ENCODE results near the gene CAPN2.

DNA sequence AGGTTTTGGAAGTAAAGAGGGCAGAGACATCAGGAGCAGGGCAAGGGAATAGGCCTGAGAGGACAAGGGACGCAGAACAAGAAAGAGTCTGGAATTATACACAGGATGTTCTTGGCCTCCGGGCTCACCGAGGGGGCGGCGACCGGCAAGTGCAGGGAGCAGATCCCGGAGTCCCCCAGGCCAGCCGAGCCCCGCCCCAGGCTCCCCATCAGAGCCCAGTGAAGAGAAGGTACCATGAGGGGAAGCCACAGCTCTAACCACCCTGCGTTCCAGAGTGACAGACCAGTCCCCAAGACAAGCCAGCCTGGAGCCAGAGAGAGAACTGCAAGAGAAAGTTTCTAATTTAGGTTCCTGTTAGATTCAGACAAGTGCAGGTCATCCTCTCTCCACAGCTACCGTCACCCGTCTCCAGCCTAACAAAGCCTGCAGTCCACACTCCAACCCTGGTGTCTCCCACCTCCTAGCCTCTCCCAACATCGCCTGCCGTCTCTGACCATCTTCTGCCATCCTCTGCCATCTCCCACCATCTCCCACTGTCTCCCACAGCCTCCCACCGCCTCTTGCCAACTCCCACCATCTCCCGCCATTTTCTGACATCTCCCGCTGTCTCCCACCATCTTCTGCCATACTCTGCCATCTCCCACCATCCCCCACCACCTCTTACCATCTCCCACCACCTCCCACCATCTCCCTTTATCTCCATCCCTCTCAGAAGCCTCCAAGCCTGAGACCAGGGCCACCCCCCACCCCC lies 42.5 kb downstream of the CAPN2 start:
- TF ChIP-seq, protein P1, sequence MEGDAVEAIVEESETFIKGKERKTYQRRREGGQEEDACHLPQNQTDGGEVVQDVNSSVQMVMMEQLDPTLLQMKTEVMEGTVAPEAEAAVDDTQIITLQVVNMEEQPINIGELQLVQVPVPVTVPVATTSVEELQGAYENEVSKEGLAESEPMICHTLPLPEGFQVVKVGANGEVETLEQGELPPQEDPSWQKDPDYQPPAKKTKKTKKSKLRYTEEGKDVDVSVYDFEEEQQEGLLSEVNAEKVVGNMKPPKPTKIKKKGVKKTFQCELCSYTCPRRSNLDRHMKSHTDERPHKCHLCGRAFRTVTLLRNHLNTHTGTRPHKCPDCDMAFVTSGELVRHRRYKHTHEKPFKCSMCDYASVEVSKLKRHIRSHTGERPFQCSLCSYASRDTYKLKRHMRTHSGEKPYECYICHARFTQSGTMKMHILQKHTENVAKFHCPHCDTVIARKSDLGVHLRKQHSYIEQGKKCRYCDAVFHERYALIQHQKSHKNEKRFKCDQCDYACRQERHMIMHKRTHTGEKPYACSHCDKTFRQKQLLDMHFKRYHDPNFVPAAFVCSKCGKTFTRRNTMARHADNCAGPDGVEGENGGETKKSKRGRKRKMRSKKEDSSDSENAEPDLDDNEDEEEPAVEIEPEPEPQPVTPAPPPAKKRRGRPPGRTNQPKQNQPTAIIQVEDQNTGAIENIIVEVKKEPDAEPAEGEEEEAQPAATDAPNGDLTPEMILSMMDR (IDR thresholded peaks at IDR 0.05): no peak
- no peak for TF ChIP-seq POLR2A (IDR thresholded peaks at IDR 0.05)
- no peak for TF ChIP-seq POLR2AphosphoS5 (IDR thresholded peaks at IDR 0.05)
